A172 (cell line): ENCODE results near the gene CMSS1. TPM values are rescaled to one million over a fixed set of nuclear protein-coding genes. Genes with fewer than 3 reads are reported as not detected.

Experiments used
- DNase-seq: peaks from one replicate; pipeline ENCODE4 v3.0.0-alpha.2; 2015; ENCODE audit warnings: low spot score
- total RNA-seq: library from RNA; depleted of rRNA; stranded (reverse); fragments of >200 nt; shearing (Covaris generic); gene quantifications from 2 replicates; pipeline ENCODE4 v1.2.3, GENCODE V29; 2014

CMSS1 gene
- total RNA-seq, 1 experiment from 2014 or later = 48.6 TPM

- no peak for DNase-seq
Measured at GRCh38 chr3:99874237-99875002, 56.8 kb downstream of the CMSS1 start.

GRCh38 chr3:99875581-99875928 is 57.9 kb downstream of the CMSS1 start:
- peak; percentile 45 for DNase-seq

GRCh38 chr3:99875929-99876841 is 58.5 kb downstream of the CMSS1 start:
- peak; percentile 69 for DNase-seq

GRCh38 chr3:99877031-99877579 is 59.4 kb downstream of the CMSS1 start:
- no peak for DNase-seq

DNA sequence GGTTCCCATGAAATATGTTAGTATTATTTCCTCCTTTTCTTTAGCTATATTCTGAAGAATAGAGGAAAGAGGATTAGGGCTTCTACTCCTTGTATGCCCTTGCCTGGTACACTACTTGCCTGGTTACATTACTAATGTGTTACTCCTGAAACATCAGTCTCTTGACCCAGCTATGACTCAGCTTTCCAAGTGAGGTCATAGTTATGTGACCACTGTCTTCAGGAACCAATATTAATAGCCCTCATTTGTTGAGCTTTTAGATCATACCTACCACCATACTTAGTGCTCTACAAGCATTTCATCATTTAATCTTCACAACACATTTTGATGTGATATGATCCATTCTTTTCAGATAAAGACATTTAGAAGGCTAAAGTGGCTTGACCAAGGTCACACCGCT is 60.3 kb downstream of the CMSS1 start:
- DNase-seq = peak; percentile 82

DNA sequence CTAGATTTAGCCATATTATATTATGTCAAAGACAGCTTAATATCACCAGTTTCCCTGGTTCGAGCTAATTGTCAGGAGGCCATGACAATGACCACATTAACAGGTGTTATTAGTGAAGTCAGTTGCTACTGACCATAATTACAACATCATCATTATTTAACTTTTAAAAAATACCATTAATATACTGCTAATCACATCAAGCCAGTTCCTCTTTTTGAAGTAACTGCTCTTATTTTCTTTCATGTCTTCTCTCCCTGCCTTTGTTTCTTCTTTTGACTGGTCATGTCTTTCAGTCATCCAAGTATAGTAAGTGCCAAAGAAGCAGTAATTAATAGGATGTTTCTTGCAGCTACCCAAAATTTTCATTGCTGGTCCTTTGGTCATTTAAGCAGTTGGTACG is 61.6 kb downstream of the CMSS1 start:
- DNase-seq = no peak

GRCh38 chr3:99881121-99881524 is 63.5 kb downstream of the CMSS1 start:
- DNase-seq = no peak

DNA sequence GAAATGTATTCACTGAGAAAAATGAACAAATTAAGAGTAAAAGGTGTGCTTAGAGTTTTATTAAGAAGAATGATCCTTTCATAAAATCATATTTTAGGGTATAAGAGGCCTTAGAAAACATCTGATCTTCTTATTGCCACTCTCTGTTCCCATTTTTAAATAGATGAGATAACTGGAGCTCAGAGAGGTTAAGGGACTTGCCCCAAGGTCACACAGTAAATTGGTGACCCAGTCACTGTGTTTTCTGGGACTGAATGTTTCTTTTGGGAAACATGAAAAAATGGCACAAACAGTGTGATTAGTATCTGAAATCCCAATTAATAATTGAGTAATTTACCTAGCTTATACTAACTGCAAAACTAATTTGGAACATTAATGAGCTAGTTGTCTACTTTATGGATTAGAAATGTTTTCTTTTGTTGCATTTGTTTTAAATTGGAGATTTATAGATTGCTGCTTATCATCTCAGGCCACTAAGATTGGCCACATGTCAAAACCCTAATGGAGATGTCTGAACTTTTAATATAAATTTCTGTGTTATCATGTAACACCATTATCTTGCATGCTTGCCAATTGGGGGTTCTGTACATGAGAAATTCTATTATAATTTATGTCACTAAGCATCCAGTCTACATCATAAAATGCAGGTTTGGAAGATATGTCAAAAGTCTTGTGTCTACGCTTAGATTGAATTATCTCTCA is 64.9 kb downstream of the CMSS1 start:
- no peak for DNase-seq

- no peak for DNase-seq
Measured at GRCh38 chr3:99883138-99883461, 65.4 kb downstream of the CMSS1 start.

DNA sequence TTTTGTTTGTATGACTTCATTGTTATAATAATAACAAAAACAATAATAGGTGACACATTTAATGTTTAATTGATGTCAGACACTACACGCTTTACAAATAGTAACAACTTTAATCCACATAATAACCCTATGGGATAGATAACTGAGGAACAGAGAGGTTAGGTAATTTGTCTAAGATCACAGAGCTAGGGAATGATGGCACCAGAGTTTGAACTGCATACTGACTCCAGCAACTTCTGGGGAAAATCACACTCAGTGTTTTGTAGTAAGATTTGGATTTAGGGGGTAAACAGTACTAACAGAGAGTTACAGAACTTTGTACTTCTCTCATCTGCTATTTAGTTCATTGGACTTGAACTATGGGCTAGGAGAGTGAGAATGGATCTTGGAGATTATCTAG is 66.0 kb downstream of the CMSS1 start:
- DNase-seq = no peak

- no peak for DNase-seq
Measured at GRCh38 chr3:99884484-99884883, 66.8 kb downstream of the CMSS1 start.

DNA sequence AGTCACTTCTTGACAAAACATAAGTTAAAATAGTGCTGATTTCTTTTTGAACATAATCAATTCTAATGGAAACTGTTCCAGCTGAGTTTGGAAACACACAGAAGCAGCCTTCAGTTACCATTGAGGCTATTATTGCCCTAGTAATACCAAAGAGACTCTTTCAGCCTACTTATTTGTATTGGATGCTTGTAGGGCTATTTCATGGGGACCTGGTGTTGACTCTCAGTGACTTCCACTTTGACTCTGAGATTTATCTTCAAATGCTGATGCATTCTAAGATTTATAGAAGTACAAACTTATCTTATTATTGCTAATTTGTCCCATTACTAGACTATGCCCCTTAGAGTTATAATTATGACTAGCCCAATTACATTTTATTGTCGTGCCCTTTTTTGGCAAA is 67.4 kb downstream of the CMSS1 start:
- DNase-seq = no peak

GRCh38 chr3:99885851-99886250 is 68.2 kb downstream of the CMSS1 start:
- DNase-seq = no peak

DNA sequence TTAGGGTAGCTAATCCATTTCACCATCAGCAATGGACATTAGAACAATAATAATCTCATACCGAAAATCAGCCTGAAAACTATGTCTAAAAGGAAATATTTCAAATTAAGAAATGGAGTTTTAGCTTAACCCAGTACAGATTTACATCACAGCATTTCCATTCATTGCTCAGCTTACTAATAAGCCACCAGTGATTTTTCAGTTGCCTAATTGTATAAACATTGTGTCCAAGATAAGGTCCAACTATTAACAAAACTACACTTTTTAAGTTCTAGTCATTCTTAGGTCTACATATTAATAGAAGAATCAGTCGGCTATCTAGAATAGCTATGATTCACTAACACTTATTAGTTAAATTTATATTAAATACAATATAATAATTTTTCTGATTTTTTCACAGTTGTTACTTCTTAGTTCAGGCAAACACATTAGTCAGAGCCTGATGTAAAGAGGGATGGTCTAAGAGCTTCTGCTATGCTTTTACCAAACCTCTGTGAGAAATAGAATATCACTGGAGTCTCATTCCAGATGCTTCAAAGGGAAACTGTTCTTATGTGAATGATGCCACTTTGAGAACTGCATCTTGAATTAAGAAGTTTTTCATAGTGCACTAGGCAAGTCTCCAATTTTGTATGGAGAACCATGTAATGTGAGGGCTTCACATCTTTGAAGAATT is 74.1 kb downstream of the CMSS1 start:
- DNase-seq = no peak

GRCh38 chr3:99892332-99892731 is 74.7 kb downstream of the CMSS1 start:
- no peak for DNase-seq

DNA sequence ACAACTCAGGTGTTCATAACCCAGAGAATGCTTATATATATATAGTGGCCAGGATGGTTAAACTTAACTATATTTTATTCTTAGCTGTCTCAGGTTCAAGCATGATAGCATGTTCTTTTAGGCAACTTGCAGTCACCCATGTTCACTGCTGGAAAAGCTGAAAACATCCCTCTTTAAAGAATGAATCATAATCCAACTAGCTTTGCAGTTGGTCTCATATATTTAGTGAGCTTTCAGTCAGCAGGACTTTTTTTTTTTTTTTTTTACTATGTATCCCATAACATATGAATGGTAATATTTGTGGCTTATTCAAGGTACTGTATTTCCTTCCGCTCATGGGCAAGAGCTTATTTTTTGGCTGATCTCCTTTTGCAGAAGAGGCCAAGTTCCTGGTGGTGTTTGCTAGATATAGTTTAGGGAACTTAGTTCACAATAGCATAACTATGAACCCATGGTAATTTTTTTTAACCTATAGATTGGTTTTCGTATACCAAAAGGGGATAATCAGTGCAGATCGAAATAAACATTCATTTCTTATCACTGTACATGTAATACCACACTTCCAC is 77.6 kb downstream of the CMSS1 start:
- DNase-seq = no peak

DNA sequence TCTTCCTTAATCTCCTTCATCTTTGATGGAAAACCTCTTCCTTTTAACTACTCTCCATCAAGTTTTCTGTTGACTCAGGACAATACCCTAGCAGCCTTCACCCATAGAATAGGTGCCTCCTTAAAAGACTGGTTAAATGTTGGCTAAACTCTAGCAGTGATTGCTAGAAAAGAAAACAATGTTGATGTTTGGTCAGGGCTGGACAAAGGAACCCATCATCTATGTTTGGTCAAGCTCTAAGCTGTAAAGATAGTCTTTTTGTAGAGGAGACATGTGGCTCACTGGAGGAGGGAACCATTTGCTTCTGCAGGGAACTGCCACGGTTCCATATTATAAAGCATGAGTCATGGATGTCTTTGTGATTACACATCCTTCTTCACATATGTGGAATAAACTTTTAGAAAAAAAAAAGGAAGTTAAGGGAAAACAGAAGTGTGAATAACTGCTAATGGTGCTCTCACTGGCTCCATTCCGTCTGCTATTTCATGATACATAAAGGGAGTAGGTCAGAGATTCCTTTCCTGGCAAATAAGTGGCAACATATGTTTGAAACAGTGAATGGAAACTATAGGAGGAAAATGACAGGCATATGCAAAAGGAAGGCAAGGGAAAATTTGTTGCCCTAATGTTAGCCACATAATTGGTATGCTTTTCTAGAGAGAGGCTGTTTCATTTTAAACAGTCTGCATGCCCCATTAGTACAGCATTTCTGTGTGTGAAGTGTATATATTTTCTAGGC is 78.2 kb downstream of the CMSS1 start:
- peak; percentile 86 for DNase-seq

DNA sequence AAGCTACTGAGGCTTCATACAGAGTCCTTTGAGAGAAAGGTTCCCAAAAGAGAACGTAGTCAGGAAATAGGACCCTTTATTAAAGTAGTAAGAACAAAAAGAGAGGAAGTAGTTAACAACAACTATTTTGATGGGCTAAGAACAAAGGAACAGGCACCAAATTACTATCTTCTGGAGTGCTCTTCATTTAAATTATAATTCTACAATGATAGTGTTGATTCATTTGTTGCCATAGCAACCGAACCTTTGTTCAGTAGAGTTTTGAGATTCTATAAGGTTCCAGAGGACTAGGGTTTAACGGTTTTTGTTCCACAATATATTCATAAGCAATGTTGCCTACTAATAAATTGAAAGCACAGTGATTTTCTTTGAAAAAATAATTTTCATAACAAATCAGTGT is 78.8 kb downstream of the CMSS1 start:
- DNase-seq = no peak

DNA sequence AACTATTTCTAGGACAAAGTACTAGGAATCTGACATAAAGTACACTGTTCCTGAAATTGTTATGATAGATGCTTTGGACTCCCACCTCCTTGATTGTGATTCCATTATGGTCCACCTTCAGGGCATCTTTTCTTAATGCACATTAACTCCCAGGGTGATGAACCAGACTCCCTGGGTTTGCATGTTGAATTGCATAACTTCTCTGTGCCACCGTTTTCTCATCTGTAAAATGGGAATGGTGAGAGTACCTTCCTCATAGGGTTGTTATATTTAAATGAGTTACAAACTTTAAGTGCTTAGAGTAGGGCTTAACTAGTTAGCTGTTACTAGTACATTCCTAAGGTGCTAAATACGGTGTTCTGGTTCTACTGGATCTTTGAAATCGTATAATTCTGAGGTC is 81.9 kb downstream of the CMSS1 start:
- DNase-seq = no peak

DNA sequence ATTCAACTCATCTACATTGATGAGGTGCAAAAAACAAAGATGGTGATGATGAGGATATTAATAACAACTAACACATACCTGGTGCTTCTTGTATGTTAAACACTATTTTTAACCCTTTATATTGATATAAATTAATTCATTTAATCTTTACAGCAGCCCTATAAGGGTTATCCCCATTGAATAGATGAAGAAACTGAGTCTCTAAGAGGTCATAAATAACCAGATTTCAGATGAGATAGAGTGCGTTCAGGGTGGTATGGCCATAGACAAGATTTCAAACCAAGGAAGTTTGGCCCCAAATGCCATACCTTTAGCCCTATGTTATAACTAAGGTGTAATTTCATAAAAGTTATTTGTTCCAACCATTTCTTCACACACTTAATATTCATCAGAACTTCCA is 82.6 kb downstream of the CMSS1 start:
- DNase-seq = no peak
